ENCODE data around the gene DDX4.

GRCh38 chr5:55700745-55701144 is 37.1 kb upstream of the DDX4 start:
- TF ChIP-seq CTCF (IDR thresholded peaks at IDR 0.05) = no peak
- no peak for TF ChIP-seq POLR2A (IDR thresholded peaks at IDR 0.05)
- no peak for TF ChIP-seq POLR2AphosphoS5 (IDR thresholded peaks at IDR 0.05)
- no peak for TF ChIP-seq EP300 (IDR thresholded peaks at IDR 0.05)
